H1 (cell line): Measurements from ENCODE around the gene SHPK. TPM values are rescaled to one million over a fixed set of nuclear protein-coding genes. Genes with fewer than 3 reads are reported as not detected.

Experiments used
- CTCF ChIA-PET: fragments of 300-600 bp; sonication (Branson Sonifier 250); formaldehyde crosslinking; loops from one replicate; lab custom pipeline; 2021; ENCODE audit not compliant: partially characterized antibody; lab: Charles Lee
- POLR2A ChIA-PET: fragments of 300-600 bp; sonication (Branson Sonifier 250); formaldehyde crosslinking; loops from one replicate; lab custom pipeline; 2021; ENCODE audit warnings: inconsistent platforms; ENCODE audit not compliant: partially characterized antibody; lab: Charles Lee
- DNase-seq, 2 experiments: peaks; one replicate each; pipeline versions ENCODE4 v3.0.0 to v3.0.0-alpha.2; 2010 to 2022; ENCODE audit warnings: low spot score in 2 of 2, low read depth in 1 of 2, mixed read lengths in 1 of 2
- FAIRE-seq: peaks from 2 replicates; lab custom pipeline; 2011; peaks lifted over from hg19 to GRCh38; lab: Jason Lieb, UNC
- H2AFZ ChIP-seq: 2 replicates; pipeline ENCODE4 v1.8.1; 2012; ENCODE audit warnings: low read length, inconsistent platforms
- H2AK5ac ChIP-seq: 2 replicates; pipeline ENCODE4 v1.6.1; 2013; ENCODE audit warnings: low read depth, low read length
- H2BK120ac ChIP-seq: replicated peaks from 2 replicates; pipeline ENCODE3; 2013; ENCODE audit warnings: low read depth, low read length, inconsistent platforms
- H2BK12ac ChIP-seq: 2 replicates; pipeline ENCODE4 v1.6.1; 2013; ENCODE audit warnings: low read depth, low read length
- H2BK15ac ChIP-seq: 2 replicates; pipeline ENCODE4 v1.6.1; 2013; ENCODE audit warnings: low read length
- H2BK20ac ChIP-seq: 2 replicates; pipeline ENCODE4 v1.6.1; 2013; ENCODE audit warnings: low read length
- H2BK5ac ChIP-seq: 2 replicates; pipeline ENCODE4 v1.6.1; 2013; ENCODE audit warnings: low read depth, low read length
- H3K14ac ChIP-seq: 2 replicates; pipeline ENCODE4 v1.6.1; 2013; ENCODE audit warnings: inconsistent platforms; ENCODE audit not compliant: insufficient read length
- H3K18ac ChIP-seq: 2 replicates; pipeline ENCODE4 v1.6.1; 2013; ENCODE audit warnings: low read length; ENCODE audit errors: extremely low read depth
- H3K23ac ChIP-seq: 2 replicates; pipeline ENCODE4 v1.6.1; 2013; ENCODE audit warnings: inconsistent platforms; ENCODE audit not compliant: insufficient read length
- H3K23me2 ChIP-seq: 2 replicates; pipeline ENCODE4 v1.6.1; 2013; ENCODE audit warnings: low read depth, low read length
- H3K27ac ChIP-seq: 2 replicates; pipeline ENCODE4 v1.6.1; 2011; ENCODE audit warnings: low read depth, low read length, inconsistent platforms
- H3K27me3 ChIP-seq, 4 experiments: replicated peaks in 1 of 4; 1 replicate in 1 of 4; 2 replicates in 3 of 4; pipeline versions ENCODE4 v1.6.1 to v1.8.1; 2011 to 2013; ENCODE audit warnings: low read length in 3 of 4, mild to moderate bottlenecking in 3 of 4, inconsistent platforms in 2 of 4, mixed read lengths in 2 of 4, moderate library complexity in 1 of 4; ENCODE audit not compliant: control insufficient read depth in 3 of 4, insufficient read depth in 3 of 4; ENCODE audit errors: extremely low read depth in 1 of 4
- H3K36me3 ChIP-seq, 4 experiments: 2 replicates each; pipeline versions ENCODE4 v1.6.1 to v1.8.1; 2011 to 2013; ENCODE audit warnings: mild to moderate bottlenecking in 4 of 4, low read length in 3 of 4, moderate library complexity in 2 of 4, control low read depth in 1 of 4, inconsistent platforms in 1 of 4; ENCODE audit not compliant: insufficient read depth in 4 of 4, control insufficient read depth in 2 of 4
- H3K4ac ChIP-seq: replicated peaks from 2 replicates; pipeline ENCODE3; 2013; ENCODE audit warnings: low read length, low read depth, mixed read lengths, inconsistent platforms; ENCODE audit not compliant: insufficient read length
- H3K4me1 ChIP-seq, 4 experiments: replicated peaks in 1 of 4; 1 replicate in 1 of 4; 2 replicates in 3 of 4; pipeline versions ENCODE4 v1.6.1 to v1.8.1; 2011 to 2013; ENCODE audit warnings: low read length in 3 of 4, inconsistent platforms in 2 of 4, mixed read lengths in 1 of 4; ENCODE audit not compliant: insufficient read depth in 4 of 4, control insufficient read depth in 3 of 4
- H3K4me2 ChIP-seq, 2 experiments: 2 replicates each; pipeline versions ENCODE4 v1.6.1 to v1.8.1; 2011 to 2013; ENCODE audit warnings: low read depth in 2 of 2, low read length in 2 of 2, control low read depth in 1 of 2, inconsistent platforms in 1 of 2, mild to moderate bottlenecking in 1 of 2; ENCODE audit not compliant: insufficient read depth in 1 of 2
- H3K4me3 ChIP-seq, 4 experiments: fragments of 200-600, 300-600 bp in 1 of 4; sonication (generic), shearing (Covaris generic), sonication (Bioruptor Twin) in 1 of 4; 2 replicates each; pipeline versions ENCODE4 v1.5.1 to v1.8.1; 2011 to 2016; ENCODE audit warnings: low read length in 4 of 4, low read depth in 3 of 4, control low read depth in 2 of 4, inconsistent platforms in 2 of 4, mild to moderate bottlenecking in 2 of 4, mixed read lengths in 1 of 4, moderate library complexity in 1 of 4; ENCODE audit not compliant: insufficient read depth in 2 of 4; ENCODE audit errors: extremely low read depth in 1 of 4
- H3K56ac ChIP-seq: replicated peaks from 2 replicates; pipeline ENCODE3; 2013; ENCODE audit warnings: low read depth, mild to moderate bottlenecking, mixed read lengths, low read length, inconsistent platforms; ENCODE audit not compliant: insufficient read length
- H3K79me1 ChIP-seq: 2 replicates; pipeline ENCODE4 v1.6.1; 2013; ENCODE audit warnings: low read depth, low read length, control low read depth
- H3K79me2 ChIP-seq, 2 experiments: 2 replicates each; pipeline versions ENCODE4 v1.6.1 to v1.8.1; 2012 to 2013; ENCODE audit warnings: low read length in 2 of 2, mild to moderate bottlenecking in 2 of 2, inconsistent platforms in 1 of 2; ENCODE audit not compliant: insufficient read depth in 2 of 2, control insufficient read depth in 1 of 2
- H3K9ac ChIP-seq, 4 experiments: replicated peaks in 1 of 4; 1 replicate in 1 of 4; 2 replicates in 3 of 4; pipeline versions ENCODE4 v1.6.1 to v1.8.1; 2011 to 2013; ENCODE audit warnings: low read depth in 3 of 4, low read length in 3 of 4, control low read depth in 2 of 4, mild to moderate bottlenecking in 2 of 4, moderate library complexity in 2 of 4, inconsistent platforms in 1 of 4; ENCODE audit errors: extremely low read depth in 1 of 4
- H3K9me3 ChIP-seq, 2 experiments: 2 replicates each; pipeline versions ENCODE4 v1.6.1 to v1.8.1; 2012 to 2013; ENCODE audit warnings: mild to moderate bottlenecking in 2 of 2, moderate library complexity in 2 of 2, control low read depth in 1 of 2, inconsistent platforms in 1 of 2, low read depth in 1 of 2, low read length in 1 of 2, mixed read lengths in 1 of 2; ENCODE audit not compliant: insufficient read depth in 2 of 2
- H4K20me1 ChIP-seq, 2 experiments: replicated peaks in 1 of 2; 2 replicates each; pipeline versions ENCODE3 to v1.8.1; 2011 to 2013; ENCODE audit warnings: inconsistent platforms in 2 of 2, low read length in 2 of 2, mild to moderate bottlenecking in 1 of 2; ENCODE audit not compliant: insufficient read depth in 2 of 2, control insufficient read depth in 1 of 2
- H4K5ac ChIP-seq: 2 replicates; pipeline ENCODE4 v1.6.1; 2013; ENCODE audit warnings: low read length, low read depth, mixed read lengths, inconsistent platforms; ENCODE audit not compliant: insufficient read length
- H4K8ac ChIP-seq: 2 replicates; pipeline ENCODE4 v1.8.0; 2013; ENCODE audit warnings: mild to moderate bottlenecking, moderate library complexity, low read length, inconsistent platforms; ENCODE audit not compliant: insufficient read depth; ENCODE audit errors: extremely low read depth
- H4K91ac ChIP-seq: replicated peaks from 2 replicates; pipeline ENCODE3; 2013; ENCODE audit warnings: low read length, mixed read lengths, inconsistent platforms; ENCODE audit not compliant: insufficient read length
- CEBPB ChIP-seq: IDR thresholded peaks from 2 replicates; pipeline ENCODE4 v1.6.1; 2012; ENCODE audit warnings: low read depth, low read length
- SP2 ChIP-seq: IDR thresholded peaks from 2 replicates; pipeline ENCODE4 v1.6.1; 2012; ENCODE audit warnings: mild to moderate bottlenecking, low read length, inconsistent platforms
- YY1 ChIP-seq: IDR thresholded peaks from 2 replicates; pipeline ENCODE4 v1.6.1; 2011; ENCODE audit warnings: low read depth, mild to moderate bottlenecking, low read length
- whole genome bisulfite sequencing, 2 experiments: shearing (Covaris generic) in 1 of 2; methylation state at CpG; one replicate each; pipeline versions ENCODE4 v1.1.6 to v1.1.7; 2013 to 2015; ENCODE audit warnings: low lambda C conversion rate in 2 of 2, mixed read lengths in 2 of 2, inconsistent platforms in 1 of 2, low coverage in 1 of 2, missing lambda C conversion rate in 1 of 2; ENCODE audit not compliant: insufficient replicate concordance in 2 of 2, insufficient coverage in 1 of 2, insufficient read length in 1 of 2; ENCODE audit errors: extremely low coverage in 1 of 2, missing lambda C conversion rate in 1 of 2; 5-methylcytosine and 5-hydroxymethylcytosine counted together
- polyA plus RNA-seq, 7 experiments: library from polyadenylated mRNA; depleted of rRNA in 3 of 7; stranded (reverse) in 5 of 7; unstranded in 2 of 7; fragments of >200 nt in 5 of 7; fragments of 200-250 nt in 2 of 7; gene quantifications; 1 replicate in 5 of 7; 2 replicates in 1 of 7; 4 replicates in 1 of 7; pipeline versions ENCODE4 v1.2.1 to v1.2.3, GENCODE V29; 2011 to 2013; ENCODE audit warnings: missing spikeins in 2 of 7, mixed read lengths in 2 of 7
- total RNA-seq: library from RNA; stranded (reverse); fragmentation: NEBNext Ultra II Directional; extraction: Animal tissue kit (Norgen Biotek cat#: 25700); gene quantifications from 2 replicates; pipeline ENCODE4 v1.2.1, GENCODE V29; 2021

SHPK gene
- total and polyA plus RNA-seq, 2 of the 8 experiments (the other 6 are each of a cell fraction or from before 2014, with no cell fraction given): 28.6 to 36.7 TPM

- no peak overlapping the region for H2AFZ ChIP-seq
- no peak overlapping the region for H3K4me3 ChIP-seq
- no peak overlapping the region for H3K18ac ChIP-seq
- no peak overlapping the region for H4K5ac ChIP-seq
- no peaks in the 10 kb centered on the region for H3K9me3 ChIP-seq
- POLR2A ChIA-PET: interaction anchor here (1.2 kb wide), 1 partner anchor 45 kb away, joined by 3 read pairs; no protein-coding TSS in a partner anchor
- H2BK120ac ChIP-seq: no peak overlapping the region
- no peak overlapping the region for H2BK20ac ChIP-seq
- H2BK12ac ChIP-seq: no peak overlapping the region
- no peak overlapping the region; the same call in 1 of the 2 replicates for H4K8ac ChIP-seq
- TF ChIP-seq SP2 (no peak), YY1 (no peak), CEBPB (no peak)
- TF ChIP-seq, all 59 proteins: peak for 0
- no peak for DNase-seq
- WGBS, 2 experiments: 90% methylated on average over 11 of the region's 11 CpGs; no CpG with 5 or more reads in 1 of the 2 experiments
- Histone ChIP-seq H3K14ac (no peak overlapping the region), H3K23me2 (no peaks in the 10 kb centered on the region), H2BK15ac (no peak overlapping the region), H3K79me1 (no peaks in the 10 kb centered on the region), H3K79me2 (no peaks in the 10 kb centered on the region), H3K23ac (no peak overlapping the region), H3K27me3 (no peaks in the 10 kb centered on the region), H3K56ac (no peak overlapping the region), H3K4me2 (no peak overlapping the region), H3K36me3 (peaks cover 0 to 3% (median 1%) of the 10 kb centered on the region in 4 experiments; a peak in 3 of 8 replicates), H3K4ac (no peak overlapping the region), H3K27ac (no peak overlapping the region), H3K9ac (no peak overlapping the region), H2BK5ac (no peak overlapping the region), H2AK5ac (no peak overlapping the region), H3K4me1 (no peaks in the 10 kb centered on the region; a peak in 1 of 7 replicates), H4K20me1 (peaks cover 0 to 2% of the 10 kb centered on the region in 2 experiments), H4K91ac (no peak overlapping the region)
- CTCF ChIA-PET: interaction anchor here (1.0 to 3.1 kb wide), 3 partner anchors 9 to 98 kb away, joined by 3 to 15 read pairs (median 3); no protein-coding TSS in a partner anchor
- FAIRE-seq: no peak
Observed at GRCh38 chr17:3594051-3594800, 41.8 kb downstream of the SHPK start.
